GM18861 (cell line): Measurements from ENCODE around the gene TTYH2.

Experiments
- ATAC-seq: cut with Tn5 transposase; IDR thresholded peaks from one replicate; pipeline ENCODE4 v1.9.1; 2021; ENCODE audit not compliant: unreplicated experiment

TTYH2 gene

GRCh38 chr17:74233937-74234336 is 20.6 kb downstream of the TTYH2 start:
- ATAC-seq: no peak

GRCh38 chr17:74234486-74234885 is 21.1 kb downstream of the TTYH2 start:
- ATAC-seq: no peak

- no peak for ATAC-seq
Observed at GRCh38 chr17:74235040-74235581, 21.7 kb downstream of the TTYH2 start.

- no peak for ATAC-seq
Observed at GRCh38 chr17:74235911-74236371, 22.6 kb downstream of the TTYH2 start.

- ATAC-seq: no peak
Observed at GRCh38 chr17:74237321-74237720, 23.9 kb downstream of the TTYH2 start.

- no peak for ATAC-seq
Observed at GRCh38 chr17:74239172-74239571, 25.8 kb downstream of the TTYH2 start.

- no peak for ATAC-seq
Observed at GRCh38 chr17:74240618-74241205, 27.3 kb downstream of the TTYH2 start.

GRCh38 chr17:74241431-74241830 is 28.1 kb downstream of the TTYH2 start:
- ATAC-seq: no peak

- ATAC-seq: no peak
Observed at GRCh38 chr17:74241847-74242246, 28.5 kb downstream of the TTYH2 start.

- ATAC-seq: no peak
Observed at GRCh38 chr17:74243013-74243755, 29.8 kb downstream of the TTYH2 start.

GRCh38 chr17:74244128-74244527 is 30.8 kb downstream of the TTYH2 start:
- no peak for ATAC-seq

- no peak for ATAC-seq
Observed at GRCh38 chr17:74244548-74244947, 31.2 kb downstream of the TTYH2 start.

- ATAC-seq: no peak
Observed at GRCh38 chr17:74245145-74245831, 31.9 kb downstream of the TTYH2 start.

- ATAC-seq: no peak
Observed at GRCh38 chr17:74245871-74246270, 32.5 kb downstream of the TTYH2 start.

GRCh38 chr17:74249590-74250270 is 36.4 kb downstream of the TTYH2 start:
- no peak for ATAC-seq

GRCh38 chr17:74250324-74250995 is 37.1 kb downstream of the TTYH2 start:
- no peak for ATAC-seq

GRCh38 chr17:74251051-74251450 is 37.7 kb downstream of the TTYH2 start:
- ATAC-seq: no peak

- no peak for ATAC-seq
Observed at GRCh38 chr17:74251569-74251968, 38.2 kb downstream of the TTYH2 start.

GRCh38 chr17:74252211-74252610 is 38.8 kb downstream of the TTYH2 start:
- ATAC-seq: no peak

- ATAC-seq: no peak
Observed at GRCh38 chr17:74253036-74253435, 39.7 kb downstream of the TTYH2 start.

GRCh38 chr17:74257311-74257710 is 43.9 kb downstream of the TTYH2 start:
- no peak for ATAC-seq
